NCI-H2171 treated with DMSO at 0.1 percent for 48 hours (cell line): ENCODE results near the gene PLEKHG4B.
A peak's percentile ranks its signal among the peaks of the same experiment; 100 is the strongest.
"Not testable (repeated sequence)": the region's sequence is repeated elsewhere in the genome, so short reads cannot be mapped to it uniquely, and the experiment has no call there.

ENCODE experiments used
- DNase-seq: peaks from one replicate; lab custom pipeline; 2025; lab: John Stamatoyannopoulos, UW

Gene PLEKHG4B

DNA sequence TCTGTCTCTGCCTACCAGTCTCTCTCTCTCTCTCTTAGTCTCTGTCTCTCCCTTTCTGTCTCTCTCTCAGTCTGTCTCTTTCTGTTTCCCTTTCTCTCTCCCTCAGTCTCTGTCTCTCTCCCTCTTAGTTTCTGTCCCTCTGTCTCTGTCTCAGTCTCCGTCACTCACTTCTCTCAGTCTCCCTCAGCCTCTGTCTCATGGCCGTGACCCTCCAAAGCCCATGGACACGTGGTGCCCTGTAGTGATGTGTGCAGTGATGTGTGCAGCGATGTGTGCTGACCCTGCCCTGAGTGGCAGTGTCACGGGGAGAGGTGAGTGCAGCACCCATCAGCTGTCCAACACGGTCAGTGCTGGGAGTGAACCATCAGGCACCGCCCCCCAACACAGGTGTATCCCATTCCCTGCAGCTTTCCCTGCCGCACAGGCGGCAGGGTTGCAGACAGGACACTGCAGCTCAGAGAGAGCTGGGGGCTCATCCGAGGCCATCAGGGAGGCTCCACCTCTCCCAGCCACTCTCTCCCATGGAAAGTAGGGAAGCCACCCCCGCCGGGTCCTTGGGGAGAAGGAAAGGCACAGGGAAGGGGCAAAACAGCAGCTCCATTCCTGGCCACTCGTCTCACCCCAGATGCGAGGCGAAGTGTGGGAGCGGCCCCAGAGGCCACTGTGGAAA lies 98.5 kb downstream of the PLEKHG4B start:
- DNase-seq, result no peak

DNA sequence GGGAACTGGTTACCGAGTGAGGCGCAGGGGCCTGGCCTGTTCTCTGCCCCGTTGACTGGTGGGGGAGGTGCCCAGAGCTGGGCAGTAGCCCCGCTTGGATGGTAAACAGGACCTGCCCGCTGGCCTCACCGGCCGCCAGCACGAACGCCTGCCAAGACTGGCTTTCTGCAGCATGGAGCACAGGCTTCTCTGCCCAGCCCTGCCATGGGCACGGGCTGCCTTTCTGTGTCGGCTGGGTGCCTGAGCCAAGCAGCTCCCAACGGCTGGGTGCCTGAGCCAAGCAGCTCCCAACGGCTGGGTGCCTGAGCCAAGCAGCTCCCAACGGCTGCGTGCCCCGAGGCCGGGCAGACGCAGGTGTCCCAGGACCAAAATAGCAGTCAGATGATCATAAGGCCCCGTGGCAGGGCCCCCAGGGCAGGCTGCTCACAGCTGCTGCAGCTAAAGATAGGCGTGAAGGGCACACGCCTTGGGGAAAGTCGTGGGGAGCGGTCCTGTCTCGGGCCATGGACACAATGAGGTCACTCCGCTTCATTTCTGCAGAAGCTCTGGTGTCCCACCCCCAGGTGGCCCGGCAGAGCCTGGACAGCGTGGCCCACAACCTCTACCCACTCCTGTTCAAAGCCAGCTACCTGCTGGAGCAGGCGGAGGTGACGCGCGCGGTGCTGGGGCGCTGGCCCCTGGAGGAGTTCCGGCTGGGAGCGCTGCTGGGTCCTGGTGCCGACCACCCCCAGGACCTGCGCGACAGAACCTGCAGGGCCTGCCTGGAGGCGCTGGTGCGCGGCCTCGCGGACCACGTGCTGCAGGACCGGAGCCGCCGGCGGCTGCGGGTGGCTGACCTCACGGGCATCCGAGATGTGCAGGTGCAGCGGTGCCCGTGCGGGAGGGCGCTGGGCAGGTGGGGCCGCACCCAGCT lies 99.3 kb downstream of the PLEKHG4B start, which contains the start of gene LRRC14B:
Gene LRRC14B (plus strand): TSS at position 460 of the 913 bp plus-strand sequence. CDS start 44 bp downstream, at position 504.
- DNase-seq, result peak; percentile 53

GRCh38 chr5:191949-192690 lies 100.2 kb downstream of the PLEKHG4B start:
- no peak for DNase-seq

GRCh38 chr5:192691-192969 lies 100.7 kb downstream of the PLEKHG4B start:
- DNase-seq, result no peak

GRCh38 chr5:192970-193831 lies 101.2 kb downstream of the PLEKHG4B start:
- DNase-seq, result no peak

DNA sequence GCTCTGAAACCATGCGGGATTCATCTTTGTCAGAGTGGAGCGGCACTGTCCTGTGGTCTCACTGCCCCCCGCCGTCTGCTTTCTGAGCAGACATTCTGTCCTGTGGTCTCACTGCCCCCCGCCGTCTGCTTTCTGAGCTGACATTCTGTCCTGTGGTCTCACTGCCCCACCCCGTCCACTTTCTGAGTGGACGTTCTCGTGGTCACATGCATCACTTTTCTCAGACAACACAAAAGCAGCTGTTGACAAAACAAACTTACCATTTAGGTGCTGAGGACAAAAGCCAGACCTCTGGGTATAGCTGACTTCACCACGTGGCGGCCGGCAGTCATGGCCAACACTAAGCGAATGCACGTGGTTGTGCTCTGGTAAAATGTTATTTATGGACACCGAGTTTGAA lies 102.1 kb downstream of the PLEKHG4B start:
- no peak for DNase-seq

DNA sequence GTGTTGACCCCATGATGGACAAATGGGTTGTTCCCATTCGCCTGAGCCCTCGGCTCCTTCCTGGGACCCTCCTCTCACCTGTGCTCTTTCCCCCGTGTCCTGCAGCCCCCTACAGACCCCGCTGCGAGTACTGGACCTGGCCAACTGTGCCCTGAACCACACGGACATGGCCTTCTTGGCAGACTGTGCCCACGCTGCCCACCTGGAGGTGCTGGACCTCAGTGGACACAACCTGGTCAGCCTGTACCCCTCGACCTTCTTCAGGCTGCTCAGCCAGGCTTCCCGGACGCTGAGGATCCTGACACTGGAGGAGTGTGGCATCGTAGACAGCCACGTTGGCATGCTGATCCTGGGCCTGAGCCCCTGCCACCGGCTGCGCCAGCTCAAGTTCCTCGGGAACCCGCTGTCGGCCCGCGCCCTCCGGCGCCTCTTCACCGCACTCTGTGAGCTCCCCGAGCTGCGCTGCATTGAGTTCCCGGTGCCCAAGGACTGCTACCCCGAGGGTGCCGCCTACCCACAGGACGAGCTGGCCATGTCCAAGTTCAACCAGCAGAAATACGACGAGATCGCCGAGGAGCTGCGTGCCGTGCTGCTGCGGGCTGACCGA lies 102.7 kb downstream of the PLEKHG4B start:
- DNase-seq, result no peak

DNA sequence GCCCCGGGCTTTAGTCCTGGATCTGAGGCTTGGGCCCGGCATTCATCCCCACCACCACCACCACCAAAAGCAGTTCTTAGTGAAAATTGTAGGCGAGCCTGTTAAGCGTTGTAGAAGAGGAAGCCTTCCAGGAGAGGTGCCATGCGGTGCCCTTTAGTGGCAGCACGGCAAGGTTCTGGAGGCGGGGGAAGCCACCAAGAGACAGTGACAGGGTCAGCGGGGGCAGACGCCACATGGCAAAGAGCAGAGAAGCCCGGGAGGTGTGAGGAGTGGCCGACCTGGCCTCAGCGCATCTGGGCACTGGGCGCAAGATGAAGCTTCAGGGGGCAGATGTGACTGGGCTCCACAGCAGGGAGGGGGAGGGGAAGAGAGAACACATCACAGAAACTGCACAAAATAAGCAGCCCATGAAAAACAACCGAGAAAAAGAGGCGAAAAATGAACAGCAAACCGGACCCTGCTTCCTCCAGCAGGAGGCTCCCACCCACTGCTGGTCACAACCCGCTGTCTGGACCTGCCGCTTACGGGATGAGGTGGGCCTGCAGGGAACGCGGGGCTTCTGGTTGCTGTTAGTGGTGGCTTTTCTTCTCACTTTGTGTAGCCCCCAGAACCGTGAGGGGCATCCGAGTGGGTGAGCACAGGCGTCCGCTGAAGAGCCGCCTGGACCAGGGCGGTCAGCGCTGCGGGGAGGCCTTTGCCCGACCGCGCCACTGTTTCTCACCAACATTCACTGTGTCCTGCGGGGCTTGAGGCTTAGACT lies 103.6 kb downstream of the PLEKHG4B start:
- DNase-seq, result no peak

DNA sequence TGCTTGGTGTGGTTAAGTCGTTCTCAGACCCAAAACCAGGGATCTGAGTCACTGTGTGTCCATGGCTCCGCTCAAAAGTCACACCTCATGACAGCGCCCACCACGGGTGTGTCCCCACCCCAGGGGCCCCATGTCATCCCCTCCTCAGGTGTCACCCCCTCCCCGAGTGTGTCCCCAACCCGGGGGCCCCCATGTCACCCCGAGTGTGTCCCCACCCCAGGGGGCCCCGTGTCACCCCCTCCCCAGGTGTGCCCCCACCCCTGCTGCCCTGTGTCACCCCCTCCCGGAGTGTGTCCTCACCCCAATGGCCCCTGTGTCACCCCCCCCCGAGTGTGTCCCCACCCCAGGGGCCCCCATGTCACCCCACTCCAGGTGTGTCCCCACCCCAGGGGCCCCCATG lies 104.4 kb downstream of the PLEKHG4B start:
- no peak for DNase-seq

- DNase-seq, result not testable (repeated sequence)
Observed at GRCh38 chr5:197031-197430, 105.1 kb downstream of the PLEKHG4B start.

DNA sequence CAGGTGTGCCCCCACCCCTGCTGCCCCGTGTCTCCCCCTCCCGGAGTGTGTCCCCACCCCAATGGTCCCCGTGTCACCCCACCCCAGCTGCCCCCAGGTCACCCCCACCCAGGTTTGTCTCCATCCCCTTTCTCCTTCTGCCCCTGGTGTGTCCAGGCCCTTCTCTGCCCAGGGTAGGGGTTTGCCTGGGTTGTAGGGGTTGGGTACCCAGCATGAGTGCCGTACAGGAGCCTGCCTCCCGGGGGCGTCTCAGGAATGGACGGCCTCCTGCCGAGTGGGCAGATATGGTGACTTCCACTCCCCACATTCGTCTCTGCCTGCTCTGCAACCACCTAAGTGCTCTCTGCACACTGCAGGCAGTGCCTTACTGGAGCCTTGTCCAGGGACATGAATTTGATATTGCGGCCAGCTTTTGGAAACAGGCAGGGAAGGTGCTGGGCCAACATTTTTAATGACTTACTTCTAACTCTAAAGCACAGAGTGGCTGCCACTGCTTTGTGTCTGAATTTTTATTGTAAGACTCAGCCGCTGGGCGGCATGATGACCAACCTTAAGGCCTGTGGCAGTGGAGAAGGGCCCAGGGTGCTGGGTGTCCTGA lies 106.0 kb downstream of the PLEKHG4B start:
- no peak for DNase-seq

- no peak for DNase-seq
Observed at GRCh38 chr5:198516-199196, 106.7 kb downstream of the PLEKHG4B start.

DNA sequence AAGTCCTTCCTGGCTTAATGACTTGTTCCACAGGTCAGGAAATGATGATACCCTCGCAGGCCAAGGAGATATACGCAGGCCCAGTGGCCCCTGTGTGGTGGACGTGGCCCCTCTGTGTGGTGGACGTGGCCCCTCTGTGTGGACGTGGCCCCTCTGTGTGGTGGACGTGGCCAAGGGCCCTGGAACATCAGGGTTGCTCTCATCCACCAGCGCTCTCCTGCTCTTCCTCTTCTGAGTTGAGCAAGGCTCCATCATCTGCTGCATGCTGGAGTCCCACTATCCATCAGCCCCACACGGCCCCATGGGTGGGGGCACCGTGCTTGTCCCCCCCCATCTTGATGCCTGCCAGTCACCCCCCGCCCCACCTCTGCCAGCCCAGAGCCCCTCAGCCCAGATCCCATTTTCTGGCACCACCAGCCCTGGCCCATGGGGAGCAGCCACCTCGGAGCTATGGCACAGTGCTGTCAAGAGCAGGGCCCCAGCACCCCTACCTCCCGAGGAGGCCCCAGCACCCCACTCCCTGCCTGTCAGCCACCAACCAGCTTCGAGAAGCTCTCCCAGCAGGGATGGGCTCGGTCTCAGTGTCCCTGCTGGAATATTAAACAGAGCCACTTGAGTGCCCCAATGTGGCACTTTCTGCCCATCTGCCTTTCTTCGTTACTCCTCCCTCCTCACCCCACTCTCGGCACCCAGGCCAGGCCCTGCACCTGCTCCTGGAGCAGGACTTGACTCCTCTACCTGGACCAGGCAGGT lies 107.4 kb downstream of the PLEKHG4B start:
- no peak for DNase-seq

DNA sequence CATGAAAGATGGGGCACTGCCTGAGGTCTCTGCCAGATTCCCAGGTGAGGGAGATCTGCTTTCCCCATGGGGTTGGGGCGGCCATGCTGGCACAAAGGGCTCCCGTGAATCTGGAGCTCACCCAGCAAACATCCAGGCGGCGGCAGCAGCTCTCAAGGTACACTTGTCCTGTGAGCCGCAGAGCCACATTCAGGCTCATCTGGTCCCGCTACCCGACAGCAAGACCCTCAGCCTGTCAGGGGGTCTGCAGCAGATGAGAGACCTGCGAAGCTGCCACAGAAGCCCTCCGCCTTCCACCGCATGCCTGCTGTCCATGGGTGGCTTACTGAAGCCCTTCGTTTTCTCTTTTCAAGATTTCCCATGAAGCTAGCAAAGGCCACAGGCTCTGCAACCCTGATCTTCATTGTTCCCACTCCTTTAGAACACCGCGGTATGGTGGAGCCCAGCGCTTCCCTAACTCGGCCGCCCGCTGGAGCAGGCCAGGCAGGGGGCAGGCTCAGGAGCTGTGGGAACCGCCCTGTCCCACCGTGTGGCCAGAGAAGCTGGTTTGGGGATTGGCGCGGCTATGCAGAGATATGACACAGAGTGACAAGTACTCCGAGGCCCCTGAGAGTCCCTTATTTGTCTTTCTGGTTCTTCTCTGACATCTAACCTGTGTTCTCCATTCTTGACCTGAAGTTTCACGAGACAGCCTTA lies 108.1 kb downstream of the PLEKHG4B start:
- DNase-seq, result no peak

- peak; percentile 58 for DNase-seq
Observed at GRCh38 chr5:200985-201384, 109.0 kb downstream of the PLEKHG4B start.

GRCh38 chr5:201672-202071 lies 109.7 kb downstream of the PLEKHG4B start:
- DNase-seq, result no peak

DNA sequence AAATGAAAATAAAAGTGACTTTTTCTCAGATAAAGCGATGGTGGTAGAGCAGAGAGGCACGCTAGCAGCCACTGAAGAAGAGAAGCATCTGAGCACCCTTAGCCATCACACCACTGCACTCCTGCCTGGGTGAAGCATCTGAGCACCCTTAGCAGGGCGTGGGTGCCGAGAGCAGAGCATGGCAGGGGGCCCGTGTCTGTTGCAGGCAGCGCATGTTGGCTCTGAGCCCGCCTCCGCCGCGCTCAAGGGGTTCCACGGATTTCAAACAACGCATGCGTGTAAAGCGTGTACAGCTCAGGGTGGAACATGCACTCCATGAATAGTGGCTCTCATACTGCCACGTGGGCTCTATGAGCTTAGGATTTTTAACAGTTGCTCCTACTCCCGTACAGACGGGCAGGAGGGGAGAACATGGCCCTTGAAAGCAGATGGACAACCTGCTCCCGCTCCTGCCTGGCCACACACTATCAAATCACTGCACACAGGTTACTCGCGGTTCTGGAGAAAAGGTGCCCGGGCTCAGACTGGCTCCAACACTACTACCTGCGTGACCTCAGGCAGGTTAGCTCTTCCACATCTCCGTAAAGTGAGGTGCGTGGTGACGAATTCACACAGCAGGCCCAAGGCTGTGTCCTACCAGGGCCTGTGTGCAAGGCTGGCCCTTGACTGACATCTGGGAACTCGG lies 111.4 kb downstream of the PLEKHG4B start:
- no peak for DNase-seq

DNA sequence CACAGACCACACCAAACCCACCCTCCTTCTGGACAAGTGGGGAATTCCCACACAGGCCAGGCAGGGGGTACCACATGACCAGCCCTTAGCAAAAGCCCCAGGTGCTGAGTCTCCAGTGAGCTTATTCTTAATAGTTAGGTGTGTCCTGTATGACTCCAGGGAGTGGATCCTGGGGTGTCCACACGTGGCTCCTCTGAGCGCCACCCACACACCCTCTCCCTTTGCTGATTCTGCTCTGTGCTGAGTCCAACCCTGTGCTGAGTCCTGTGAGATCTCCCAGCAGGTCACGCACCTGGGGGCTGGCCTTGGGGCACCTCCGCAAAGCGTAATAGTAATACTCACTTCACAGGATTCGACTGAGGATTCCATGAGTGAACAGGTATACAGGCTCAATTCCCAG lies 112.0 kb downstream of the PLEKHG4B start:
- no peak for DNase-seq
